NOMO-1 treated with dmso at 0.1 percent for 144 hours (cell line): ENCODE measurements around the gene ATP8A2.
A peak's percentile ranks its signal among the peaks of the same experiment; 100 is the strongest.
"Not testable (repeated sequence)": the region's sequence is repeated elsewhere in the genome, so short reads cannot be mapped to it uniquely, and the experiment has no call there.

Experiments
- DNase-seq: peaks from one replicate; lab custom pipeline; 2025; ENCODE audit not compliant: unreplicated experiment; lab: John Stamatoyannopoulos, UW

Gene ATP8A2

DNA sequence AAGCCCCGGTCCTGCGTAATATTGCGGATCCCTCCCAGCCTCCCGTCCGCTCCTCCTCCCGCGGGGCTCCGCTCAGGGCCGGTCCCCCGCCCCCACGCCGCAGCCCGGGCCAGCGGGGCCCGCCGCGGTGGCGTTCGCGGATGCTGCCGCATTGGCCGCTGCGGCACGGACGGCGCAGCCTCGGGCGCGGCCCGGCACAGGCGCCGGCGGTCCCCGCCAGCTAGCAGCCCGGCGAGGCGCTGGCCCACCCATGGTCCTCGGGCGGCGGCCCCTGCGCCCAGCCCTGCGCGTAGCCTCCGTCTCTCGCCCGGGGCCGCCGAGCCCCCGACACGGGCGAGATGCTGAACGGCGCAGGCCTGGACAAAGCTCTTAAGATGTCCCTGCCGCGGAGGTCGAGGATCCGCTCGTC, at the start of gene ATP8A2:
Gene ATP8A2 (plus strand): TSS at position 100 of the 409 bp plus-strand sequence. CDS start 239 bp downstream, at position 339.
- DNase-seq, result no peak

- no peak for DNase-seq
These were observed 47.7 kb upstream of the ATP8A2 start for GRCh38 chr13:25324100-25324499.

DNA sequence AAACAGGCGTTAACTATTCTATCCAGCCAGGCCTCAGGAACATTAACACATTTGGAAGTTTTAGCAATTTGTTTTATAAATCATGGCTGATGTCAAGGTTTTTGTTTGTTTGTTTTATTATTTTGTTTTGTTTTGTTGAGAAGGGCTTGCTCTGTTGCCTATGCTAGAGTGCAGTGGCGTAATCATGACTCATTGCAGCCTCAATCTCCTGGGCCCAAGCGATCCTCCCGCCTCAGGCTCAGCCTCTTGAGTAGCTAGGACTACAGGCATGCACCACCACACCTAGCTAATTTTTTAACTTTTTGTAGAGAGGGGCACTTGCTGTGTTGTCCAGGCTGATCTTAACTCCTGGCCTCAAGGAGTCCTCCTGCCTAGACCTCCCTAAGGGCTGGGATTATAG, 42.1 kb upstream of the ATP8A2 start:
- DNase-seq, result no peak

- no peak for DNase-seq
These were observed 41.2 kb upstream of the ATP8A2 start for GRCh38 chr13:25330541-25330940.

- DNase-seq, result no peak
These were observed 35.9 kb upstream of the ATP8A2 start for GRCh38 chr13:25335856-25336255.

DNA sequence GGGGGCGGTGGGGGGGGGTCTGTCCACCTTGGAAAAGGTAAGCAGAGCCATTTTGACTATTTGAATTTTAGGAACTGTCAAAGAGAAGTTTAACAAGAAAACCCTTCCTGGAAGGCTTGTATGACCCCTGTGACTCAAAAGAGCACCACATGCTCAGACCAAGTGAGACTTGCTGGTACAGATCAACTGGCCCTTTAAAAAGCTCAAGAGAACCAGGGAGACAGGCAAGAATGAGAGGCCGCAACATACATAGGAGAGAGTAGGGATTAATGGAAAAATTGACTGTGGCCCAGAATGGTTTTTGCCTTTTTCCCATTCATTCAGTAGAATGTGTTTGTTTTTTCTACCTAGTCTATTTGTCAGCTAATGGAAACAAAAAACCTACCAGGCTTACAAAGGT, 26.2 kb upstream of the ATP8A2 start:
- no peak for DNase-seq

DNA sequence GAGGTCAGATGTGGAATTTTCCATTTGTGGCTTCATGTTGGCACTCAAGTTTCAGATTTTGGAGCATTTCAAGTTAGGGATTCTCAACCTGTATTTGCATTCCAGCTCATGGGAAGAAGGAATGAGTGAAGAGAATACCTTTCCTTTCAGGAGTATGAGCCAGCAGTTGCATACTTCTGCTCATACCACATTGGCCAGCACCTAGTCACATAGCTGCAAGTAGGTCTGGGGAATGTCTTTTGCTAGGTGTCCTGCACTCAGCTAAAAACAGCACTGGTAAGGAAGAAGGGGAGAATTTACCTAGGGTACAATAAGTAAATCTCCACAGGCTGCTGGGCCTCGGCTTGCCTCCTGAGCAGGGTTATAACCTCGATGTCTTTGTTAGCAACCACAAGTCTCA, 24.6 kb upstream of the ATP8A2 start:
- DNase-seq, result no peak

GRCh38 chr13:25351404-25351803, 20.4 kb upstream of the ATP8A2 start:
- no peak for DNase-seq

DNA sequence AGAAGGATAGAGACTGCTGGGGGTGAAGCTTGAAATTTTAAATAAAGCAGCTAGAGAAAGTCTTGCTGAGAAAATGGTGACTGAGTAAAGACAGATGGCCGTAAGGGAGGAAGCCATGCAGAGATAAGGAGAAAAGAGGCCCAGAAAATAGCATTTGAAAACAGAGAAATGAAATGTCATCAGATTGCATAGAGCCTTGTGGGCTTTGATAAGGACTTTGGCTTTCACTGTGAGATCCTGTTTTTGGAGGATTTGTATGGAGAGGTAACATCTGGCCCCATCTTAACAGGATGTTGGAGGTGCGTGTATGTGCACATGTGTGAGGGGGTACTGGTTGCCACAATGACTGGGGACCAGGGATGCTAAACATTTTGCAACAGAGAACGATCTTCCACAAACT, 19.5 kb upstream of the ATP8A2 start:
- DNase-seq, result no peak

DNA sequence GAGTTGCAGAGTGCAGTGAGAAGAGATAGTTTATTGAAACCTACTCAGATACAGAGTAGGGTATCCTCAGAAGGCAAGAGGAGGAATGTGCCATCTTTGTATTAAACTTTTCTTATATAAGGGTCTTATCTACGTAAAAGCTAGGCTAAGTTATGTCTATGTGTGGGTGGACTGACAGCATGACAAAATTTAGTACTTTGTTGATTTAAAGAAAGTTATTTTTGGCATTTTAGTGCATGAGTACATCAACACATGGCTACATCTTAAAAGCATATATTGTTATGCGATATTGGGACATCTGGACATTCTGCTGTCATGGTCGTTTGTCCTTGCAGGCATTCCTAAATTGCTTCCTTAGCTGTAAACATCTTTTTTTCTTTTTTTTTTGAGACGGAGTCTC, 19.0 kb upstream of the ATP8A2 start:
- DNase-seq, result no peak

DNA sequence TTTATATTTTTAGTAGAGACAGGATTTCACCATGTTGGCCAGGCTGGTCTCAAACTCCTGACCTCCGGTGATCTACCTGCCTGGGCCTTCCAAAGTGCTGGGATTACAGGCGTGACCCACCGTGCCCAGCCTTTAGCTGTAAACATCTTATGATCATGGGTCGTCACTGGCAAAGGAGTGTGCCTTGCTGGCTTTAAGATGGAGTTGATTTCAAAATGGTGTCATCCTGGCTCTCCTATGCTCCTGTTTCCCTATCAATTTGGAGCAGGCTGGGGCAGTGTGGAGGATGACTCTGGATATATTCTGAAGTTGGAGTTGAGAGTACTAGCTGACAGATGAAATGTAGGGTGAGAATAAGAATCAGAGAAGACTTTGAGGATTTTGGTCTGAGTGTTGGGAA, 18.4 kb upstream of the ATP8A2 start:
- no peak for DNase-seq

GRCh38 chr13:25354377-25354776, 17.4 kb upstream of the ATP8A2 start:
- no peak for DNase-seq

DNA sequence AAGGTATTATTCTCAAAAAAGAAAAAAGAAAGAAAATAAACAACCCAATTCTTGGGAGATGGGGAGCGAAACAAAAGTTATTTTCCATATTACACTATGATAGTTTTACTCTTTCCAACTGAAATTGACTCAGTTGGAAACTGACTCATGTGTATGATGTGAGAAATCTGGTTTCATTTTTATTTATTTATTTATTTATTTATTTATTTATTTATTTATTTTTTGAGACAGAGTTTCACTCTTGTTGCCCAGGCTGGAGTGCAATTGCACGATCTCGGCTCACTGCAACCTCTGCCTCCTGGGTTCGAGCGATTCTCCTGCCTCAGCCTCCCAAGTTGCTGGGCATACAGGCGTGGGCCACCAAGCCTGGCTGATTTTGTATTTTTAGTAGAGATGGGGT, 11.3 kb upstream of the ATP8A2 start:
- DNase-seq, result not testable (repeated sequence)

GRCh38 chr13:25365720-25366235, 6.0 kb upstream of the ATP8A2 start:
- DNase-seq, result no peak

- no peak for DNase-seq
These were observed 458 bp upstream of the ATP8A2 start for GRCh38 chr13:25371158-25371874.

GRCh38 chr13:25372284-25373081, 709 bp downstream of the ATP8A2 start:
- DNase-seq, result no peak

- peak; percentile 40 for DNase-seq
These were observed 4.1 kb downstream of the ATP8A2 start for GRCh38 chr13:25375727-25376358.

- DNase-seq, result no peak
These were observed 5.6 kb downstream of the ATP8A2 start for GRCh38 chr13:25377244-25377962.

- no peak for DNase-seq
These were observed 6.8 kb downstream of the ATP8A2 start for GRCh38 chr13:25378528-25378927.

- DNase-seq, result no peak
These were observed 7.2 kb downstream of the ATP8A2 start for GRCh38 chr13:25379011-25379410.

GRCh38 chr13:25380082-25380481, 8.3 kb downstream of the ATP8A2 start:
- no peak for DNase-seq
